Mesenchymal stem cell (in vitro differentiated cells and primary cell): ENCODE data around the gene ADGRV1.

Source experiments
- DNase-seq: peaks from one replicate; pipeline ENCODE4 v3.0.0-alpha.2; 2013
- H2AFZ ChIP-seq: one replicate; pipeline ENCODE4 v1.6.1; 2013; ENCODE audit warnings: low read depth, mild to moderate bottlenecking, control low read depth, inconsistent platforms, low read length, moderate library complexity
- H2AK5ac ChIP-seq: 2 replicates; pipeline ENCODE4 v1.6.1; 2013; ENCODE audit warnings: low read length, moderate library complexity, mild to moderate bottlenecking, inconsistent platforms; ENCODE audit not compliant: severe bottlenecking
- H2BK120ac ChIP-seq: one replicate; pipeline ENCODE4 v1.6.1; 2013; ENCODE audit warnings: low read depth, mild to moderate bottlenecking, inconsistent platforms, low read length, moderate library complexity
- H2BK12ac ChIP-seq, 2 experiments: one replicate each; pipeline ENCODE4 v1.6.1; 2013; ENCODE audit warnings: inconsistent platforms in 2 of 2, low read length in 2 of 2, mild to moderate bottlenecking in 2 of 2, moderate library complexity in 2 of 2, control low read depth in 1 of 2
- H2BK15ac ChIP-seq: one replicate; pipeline ENCODE4 v1.6.1; 2013; ENCODE audit warnings: mild to moderate bottlenecking, low read depth, inconsistent platforms; ENCODE audit not compliant: poor library complexity, severe bottlenecking
- H2BK5ac ChIP-seq: 2 replicates; pipeline ENCODE4 v1.6.1; 2013; ENCODE audit warnings: low read depth, mild to moderate bottlenecking, low read length, control low read depth, inconsistent platforms; ENCODE audit not compliant: poor library complexity, severe bottlenecking
- H3K14ac ChIP-seq, 2 experiments: one replicate each; pipeline ENCODE4 v1.6.1; 2013; ENCODE audit warnings: inconsistent platforms in 2 of 2, low read length in 2 of 2, control low read depth in 1 of 2, mild to moderate bottlenecking in 1 of 2, moderate library complexity in 1 of 2
- H3K18ac ChIP-seq, 2 experiments: one replicate each; pipeline ENCODE4 v1.6.1; 2013; ENCODE audit warnings: inconsistent platforms in 2 of 2, low read length in 2 of 2, control low read depth in 1 of 2, low read depth in 1 of 2, mild to moderate bottlenecking in 1 of 2
- H3K23ac ChIP-seq, 2 experiments: one replicate each; pipeline ENCODE4 v1.6.1; 2013; ENCODE audit warnings: inconsistent platforms in 2 of 2, low read length in 2 of 2, mild to moderate bottlenecking in 2 of 2, moderate library complexity in 2 of 2, control low read depth in 1 of 2
- H3K27ac ChIP-seq: 2 replicates; pipeline ENCODE4 v1.5.1; 2013; ENCODE audit warnings: mild to moderate bottlenecking, moderate library complexity, low read length, control low read depth, inconsistent platforms; ENCODE audit not compliant: poor library complexity, severe bottlenecking
- H3K27me3 ChIP-seq, 2 experiments: 2 replicates each; pipeline versions ENCODE4 v1.6.1 to v1.7.0; 2013; ENCODE audit warnings: low read length in 2 of 2, mild to moderate bottlenecking in 2 of 2, moderate library complexity in 2 of 2, control low read depth in 1 of 2, inconsistent platforms in 1 of 2; ENCODE audit not compliant: control insufficient read depth in 1 of 2, insufficient read depth in 1 of 2
- H3K36me3 ChIP-seq, 2 experiments: 2 replicates each; pipeline versions ENCODE4 v1.6.1 to v1.7.0; 2013; ENCODE audit warnings: low read length in 2 of 2, control low read depth in 1 of 2, inconsistent platforms in 1 of 2, low read depth in 1 of 2, mild to moderate bottlenecking in 1 of 2; ENCODE audit not compliant: insufficient read depth in 2 of 2, control insufficient read depth in 1 of 2
- H3K4ac ChIP-seq, 2 experiments: one replicate each; pipeline ENCODE4 v1.6.1; 2013; ENCODE audit warnings: inconsistent platforms in 2 of 2, low read length in 2 of 2, mild to moderate bottlenecking in 2 of 2, moderate library complexity in 2 of 2, control low read depth in 1 of 2, low read depth in 1 of 2
- H3K4me1 ChIP-seq: 2 replicates; pipeline ENCODE4 v1.6.1; 2013; ENCODE audit warnings: low read depth, low read length, control low read depth; ENCODE audit not compliant: control insufficient read depth, insufficient read depth
- H3K4me2 ChIP-seq: 2 replicates; pipeline ENCODE4 v1.6.1; 2013; ENCODE audit warnings: low read length, mild to moderate bottlenecking, inconsistent platforms; ENCODE audit not compliant: poor library complexity, severe bottlenecking
- H3K4me3 ChIP-seq, 2 experiments: 2 replicates each; pipeline versions ENCODE4 v1.5.1 to v1.7.0; 2013; ENCODE audit warnings: low read length in 2 of 2, mild to moderate bottlenecking in 2 of 2, control low read depth in 1 of 2, low read depth in 1 of 2; ENCODE audit not compliant: insufficient read depth in 1 of 2
- H3K79me1 ChIP-seq: replicated peaks from 2 replicates; pipeline ENCODE4 v1.6.1; 2013; ENCODE audit warnings: mild to moderate bottlenecking, control low read depth, low read length, inconsistent platforms; ENCODE audit not compliant: poor library complexity, severe bottlenecking
- H3K9ac ChIP-seq: 2 replicates; pipeline ENCODE4 v1.7.0; 2013; ENCODE audit warnings: mild to moderate bottlenecking, low read length, moderate library complexity
- H3K9me3 ChIP-seq: 2 replicates; pipeline ENCODE4 v1.7.0; 2013; ENCODE audit warnings: mild to moderate bottlenecking, low read length; ENCODE audit not compliant: control insufficient read depth
- H4K8ac ChIP-seq: one replicate; pipeline ENCODE4 v1.6.1; 2013; ENCODE audit warnings: inconsistent platforms, mild to moderate bottlenecking, low read length, moderate library complexity
- H4K91ac ChIP-seq: one replicate; pipeline ENCODE4 v1.6.1; 2013; ENCODE audit warnings: mild to moderate bottlenecking, low read length, inconsistent platforms
- WGBS: methylation state at CpG from one replicate; pipeline ENCODE4 v1.1.7; 2013; ENCODE audit warnings: mixed read lengths; 5-methylcytosine and 5-hydroxymethylcytosine counted together

The ADGRV1 gene

DNA sequence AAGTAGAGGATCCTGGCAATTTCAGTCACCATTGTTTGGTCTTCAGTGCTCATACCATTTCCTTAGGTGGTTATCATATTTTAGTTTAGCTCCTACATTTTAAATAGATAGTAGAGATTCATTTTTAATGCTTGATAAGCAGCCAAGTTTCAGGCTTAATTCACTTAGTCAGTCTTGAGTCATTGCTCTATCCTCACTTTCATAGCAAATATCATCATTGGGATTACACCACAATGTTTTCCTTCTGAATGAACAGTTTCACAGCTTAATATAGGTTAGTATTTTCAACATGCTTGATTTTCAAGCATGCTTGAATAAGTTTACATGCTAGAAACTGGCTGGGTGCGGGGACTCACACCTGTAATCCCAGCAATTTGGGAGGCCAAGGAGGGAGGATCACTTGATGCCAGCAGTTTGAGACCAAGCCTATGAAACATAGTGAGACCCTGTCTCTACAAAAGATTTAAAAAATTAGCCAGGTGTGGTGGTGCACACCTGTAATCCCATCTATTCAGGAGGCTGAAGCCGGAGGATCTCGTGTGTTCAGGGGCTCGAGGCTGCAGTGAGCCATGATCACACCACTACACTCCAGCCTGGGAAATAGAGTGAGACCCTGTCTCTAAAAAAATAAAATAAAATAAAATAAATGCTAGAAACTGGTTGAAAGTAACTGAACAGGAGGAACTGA, 339.9 kb downstream of the ADGRV1 start:
- 100% methylated on average over 3 of the region's 4 CpGs for WGBS
- Histone ChIP-seq H3K9ac (no peak overlapping the region), H3K9me3 (no peaks in the 10 kb centered on the region), H3K4me3 (no peak overlapping the region), H3K27ac (peak overlapping the region; percentile 44), H2BK15ac (no peak overlapping the region), H2BK120ac (no peak overlapping the region), H4K8ac (no peak overlapping the region), H3K4me2 (no peak overlapping the region), H3K36me3 (no peaks in the 10 kb centered on the region), H2AK5ac (peak overlapping the region; percentile 59), H3K23ac (no peak overlapping the region), H2BK5ac (no peak overlapping the region), H4K91ac (no peak overlapping the region), H2AFZ (no peak overlapping the region), H3K79me1 (no peaks in the 10 kb centered on the region), H3K18ac (no peak overlapping the region), H3K27me3 (no peaks in the 10 kb centered on the region), H3K4me1 (no peaks in the 10 kb centered on the region), H2BK12ac (no peak overlapping the region), H3K14ac (no peak overlapping the region), H3K4ac (no peak overlapping the region)
- no peak for DNase-seq

GRCh38 chr5:90899014-90899604, 340.5 kb downstream of the ADGRV1 start:
- H3K4me2 ChIP-seq = no peak overlapping the region
- peak overlapping the region; percentile 15 for H2AK5ac ChIP-seq
- H2BK15ac ChIP-seq = no peak overlapping the region
- H3K9me3 ChIP-seq = no peaks in the 10 kb centered on the region
- no peaks in the 10 kb centered on the region for H3K4me1 ChIP-seq
- H2BK120ac ChIP-seq = no peak overlapping the region
- no peak overlapping the region for H3K18ac ChIP-seq
- H3K36me3 ChIP-seq = no peaks in the 10 kb centered on the region
- WGBS = 100% methylated on average over 2 of the region's 2 CpGs
- H3K14ac ChIP-seq = no peak overlapping the region
- H2BK5ac ChIP-seq = no peak overlapping the region
- no peak overlapping the region for H2AFZ ChIP-seq
- no peaks in the 10 kb centered on the region for H3K27me3 ChIP-seq
- H3K79me1 ChIP-seq = no peaks in the 10 kb centered on the region
- H3K4me3 ChIP-seq = no peak overlapping the region
- H3K23ac ChIP-seq = no peak overlapping the region
- H3K9ac ChIP-seq = no peak overlapping the region
- H4K91ac ChIP-seq = no peak overlapping the region
- no peak overlapping the region for H3K4ac ChIP-seq
- no peak overlapping the region for H2BK12ac ChIP-seq
- DNase-seq = no peak
- H3K27ac ChIP-seq = no peak overlapping the region
- no peak overlapping the region for H4K8ac ChIP-seq

DNA sequence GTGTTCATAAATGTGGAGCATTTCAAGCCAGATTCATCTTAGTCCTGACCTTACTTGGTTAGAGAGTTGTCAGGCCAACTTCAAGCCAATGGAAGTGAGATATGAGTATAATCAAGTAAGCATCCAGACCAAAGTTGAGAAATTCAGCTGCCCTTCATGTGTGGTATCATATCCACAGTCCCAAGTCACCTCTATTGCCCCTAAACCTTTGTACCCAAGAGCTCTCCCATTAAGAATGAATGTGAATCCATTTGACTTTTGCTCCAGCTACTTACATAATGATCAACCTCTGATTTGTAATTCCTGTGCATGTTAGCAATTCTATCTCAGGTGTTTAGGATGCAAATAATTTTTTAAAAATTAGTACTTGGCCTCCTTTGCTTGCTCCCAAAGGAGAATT, 342.7 kb downstream of the ADGRV1 start:
- H3K36me3 ChIP-seq = no peaks in the 10 kb centered on the region
- H2BK5ac ChIP-seq = no peak overlapping the region
- H3K27me3 ChIP-seq = no peaks in the 10 kb centered on the region
- H3K23ac ChIP-seq = no peak overlapping the region
- H4K8ac ChIP-seq = no peak overlapping the region
- H3K4me1 ChIP-seq = no peaks in the 10 kb centered on the region
- no peak overlapping the region for H3K27ac ChIP-seq
- no peaks in the 10 kb centered on the region for H3K9me3 ChIP-seq
- no peak overlapping the region for H3K4me2 ChIP-seq
- H2AK5ac ChIP-seq = no peak overlapping the region
- H3K9ac ChIP-seq = no peak overlapping the region
- no peak overlapping the region for H2BK120ac ChIP-seq
- H2BK12ac ChIP-seq = no peak overlapping the region
- no peak overlapping the region for H2AFZ ChIP-seq
- no peak overlapping the region for H4K91ac ChIP-seq
- no peak overlapping the region for H3K14ac ChIP-seq
- H3K18ac ChIP-seq = no peak overlapping the region
- H3K79me1 ChIP-seq = no peaks in the 10 kb centered on the region
- no peak overlapping the region for H2BK15ac ChIP-seq
- no peak overlapping the region for H3K4ac ChIP-seq
- no peak for DNase-seq
- no peak overlapping the region for H3K4me3 ChIP-seq

GRCh38 chr5:90902170-90902569, 343.6 kb downstream of the ADGRV1 start:
- no peak overlapping the region for H2AK5ac ChIP-seq
- no peak overlapping the region for H2BK120ac ChIP-seq
- no peak overlapping the region for H3K4ac ChIP-seq
- H3K36me3 ChIP-seq = no peaks in the 10 kb centered on the region
- no peaks in the 10 kb centered on the region for H3K79me1 ChIP-seq
- no peak overlapping the region for H3K14ac ChIP-seq
- H3K4me2 ChIP-seq = no peak overlapping the region
- H4K8ac ChIP-seq = no peak overlapping the region
- no peak overlapping the region for H4K91ac ChIP-seq
- H3K9ac ChIP-seq = no peak overlapping the region
- H3K4me1 ChIP-seq = no peaks in the 10 kb centered on the region
- 95% methylated on average over 4 of the region's 4 CpGs for WGBS
- no peak overlapping the region for H3K4me3 ChIP-seq
- no peak for DNase-seq
- no peak overlapping the region for H3K23ac ChIP-seq
- H2BK12ac ChIP-seq = no peak overlapping the region
- no peak overlapping the region for H3K18ac ChIP-seq
- H3K27ac ChIP-seq = no peak overlapping the region
- no peaks in the 10 kb centered on the region for H3K27me3 ChIP-seq
- H2BK15ac ChIP-seq = no peak overlapping the region
- no peak overlapping the region for H2BK5ac ChIP-seq
- H2AFZ ChIP-seq = no peak overlapping the region
- no peaks in the 10 kb centered on the region for H3K9me3 ChIP-seq
